ENCODE data around the gene CHD5. TPM values are rescaled to one million over a fixed set of nuclear protein-coding genes. Genes with fewer than 3 reads are reported as not detected.

CHD5 gene
- total RNA-seq, 1 donor from 2014 or later, result 4.9 TPM

GRCh38 chr1:6175411-6175828 is 4.7 kb downstream of the CHD5 start:
- Mint-ChIP-seq H3K4me3 (no peak overlapping the region), H3K9me3 (no peaks in the 10 kb centered on the region), H3K27me3 (ENCODE audit: low read depth) (peaks cover 5% of the 10 kb centered on the region), H3K4me1 (peaks cover 10% of the 10 kb centered on the region), H3K36me3 (no peaks in the 10 kb centered on the region), H3K27ac (no peak overlapping the region)
- DNase-seq (ENCODE audit: low spot score in 2 of 2, unreplicated experiment in 2 of 2), result no peak
- no peak for TF ChIP-seq CTCF (IDR thresholded peaks at IDR 0.05; ENCODE audit: unreplicated experiment)

- no peaks in the 10 kb centered on the region for H3K36me3 Mint-ChIP-seq
- H3K4me3 Mint-ChIP-seq, result no peak overlapping the region
- no peak for DNase-seq (ENCODE audit: low spot score in 2 of 2, unreplicated experiment in 2 of 2)
- TF ChIP-seq CTCF (IDR thresholded peaks at IDR 0.05; ENCODE audit: unreplicated experiment), result no peak
- H3K27me3 Mint-ChIP-seq (ENCODE audit: low read depth), result peaks cover 5% of the 10 kb centered on the region
- no peaks in the 10 kb centered on the region for H3K9me3 Mint-ChIP-seq
- peaks cover 10% of the 10 kb centered on the region for H3K4me1 Mint-ChIP-seq
- no peak overlapping the region for H3K27ac Mint-ChIP-seq
Measured at GRCh38 chr1:6174621-6175410, 5.3 kb downstream of the CHD5 start.

- Mint-ChIP-seq H3K4me1 (peaks cover 4% of the 10 kb centered on the region), H3K36me3 (no peaks in the 10 kb centered on the region), H3K27me3 (ENCODE audit: low read depth) (peaks cover 24% of the 10 kb centered on the region), H3K27ac (no peak overlapping the region), H3K4me3 (no peak overlapping the region), H3K9me3 (no peaks in the 10 kb centered on the region)
- no peak for DNase-seq (ENCODE audit: low spot score in 2 of 2, unreplicated experiment in 2 of 2)
- no peak for TF ChIP-seq CTCF (IDR thresholded peaks at IDR 0.05; ENCODE audit: unreplicated experiment)
Measured at GRCh38 chr1:6172549-6172948, 7.6 kb downstream of the CHD5 start.

- Mint-ChIP-seq H3K4me3 (no peak overlapping the region), H3K27ac (no peak overlapping the region), H3K27me3 (ENCODE audit: low read depth) (peaks cover 33% of the 10 kb centered on the region), H3K36me3 (no peaks in the 10 kb centered on the region), H3K9me3 (no peaks in the 10 kb centered on the region), H3K4me1 (no peaks in the 10 kb centered on the region)
- TF ChIP-seq CTCF (IDR thresholded peaks at IDR 0.05; ENCODE audit: unreplicated experiment), result no peak
- no peak for DNase-seq (ENCODE audit: low spot score in 2 of 2, unreplicated experiment in 2 of 2)
Measured at GRCh38 chr1:6171548-6172124, 8.5 kb downstream of the CHD5 start.

- no peak for TF ChIP-seq CTCF (IDR thresholded peaks at IDR 0.05; ENCODE audit: unreplicated experiment)
- H3K36me3 Mint-ChIP-seq, result no peaks in the 10 kb centered on the region
- H3K9me3 Mint-ChIP-seq, result no peaks in the 10 kb centered on the region
- H3K4me1 Mint-ChIP-seq, result no peaks in the 10 kb centered on the region
- peaks cover 37% of the 10 kb centered on the region for H3K27me3 Mint-ChIP-seq (ENCODE audit: low read depth)
- H3K4me3 Mint-ChIP-seq, result no peak overlapping the region
- no peak overlapping the region for H3K27ac Mint-ChIP-seq
- DNase-seq (ENCODE audit: low spot score in 2 of 2, unreplicated experiment in 2 of 2), result peak in 1 of 2 experiments; percentile 17
Measured at GRCh38 chr1:6170742-6171201, 9.3 kb downstream of the CHD5 start.

Data from mesothelial cell of epicardium (in vitro differentiated cells).